Trophoblast cell (in vitro differentiated cells and primary cell): ENCODE data around the gene ERBB3.

Experiments
- DNase-seq, 2 donors: peaks; one replicate each; pipeline ENCODE4 v3.0.0-alpha.2; 2016
- H2AFZ ChIP-seq: 2 replicates; pipeline ENCODE4 v1.6.1; 2013; ENCODE audit warnings: low read length, moderate library complexity, mild to moderate bottlenecking; ENCODE audit not compliant: insufficient read depth, poor library complexity
- H2AK5ac ChIP-seq: 2 replicates; pipeline ENCODE4 v1.6.1; 2013; ENCODE audit warnings: mild to moderate bottlenecking, low read length
- H2BK120ac ChIP-seq: 2 replicates; pipeline ENCODE4 v1.6.1; 2013; ENCODE audit warnings: low read length, mild to moderate bottlenecking, moderate library complexity; ENCODE audit not compliant: insufficient read depth, poor library complexity
- H2BK12ac ChIP-seq: 2 replicates; pipeline ENCODE4 v1.6.1; 2013; ENCODE audit warnings: mild to moderate bottlenecking, low read length, moderate library complexity
- H2BK5ac ChIP-seq: 2 replicates; pipeline ENCODE4 v1.6.1; 2013; ENCODE audit warnings: low read length, low read depth, moderate library complexity, mild to moderate bottlenecking; ENCODE audit not compliant: poor library complexity
- H3K14ac ChIP-seq: 2 replicates; pipeline ENCODE4 v1.6.1; 2013; ENCODE audit warnings: mild to moderate bottlenecking, low read length
- H3K18ac ChIP-seq: 2 replicates; pipeline ENCODE4 v1.6.1; 2013; ENCODE audit warnings: mild to moderate bottlenecking, low read length
- H3K23ac ChIP-seq: 2 replicates; pipeline ENCODE4 v1.6.1; 2013; ENCODE audit warnings: low read length
- H3K27ac ChIP-seq: 2 replicates; pipeline ENCODE4 v1.5.1; 2013; ENCODE audit warnings: low read depth, mild to moderate bottlenecking, inconsistent platforms, low read length, moderate library complexity
- H3K27me3 ChIP-seq: 2 replicates; pipeline ENCODE4 v1.6.1; 2013; ENCODE audit warnings: inconsistent platforms, mild to moderate bottlenecking, low read length, moderate library complexity; ENCODE audit not compliant: insufficient read depth
- H3K36me3 ChIP-seq, 2 experiments: 1 replicate in 1 of 2; 2 replicates in 1 of 2; pipeline ENCODE4 v1.6.1; 2013; ENCODE audit warnings: low read length in 2 of 2, mild to moderate bottlenecking in 2 of 2, moderate library complexity in 1 of 2; ENCODE audit not compliant: insufficient read depth in 2 of 2, control insufficient read depth in 1 of 2
- H3K4ac ChIP-seq: 2 replicates; pipeline ENCODE4 v1.6.1; 2013; ENCODE audit warnings: low read depth, mild to moderate bottlenecking, low read length, moderate library complexity
- H3K4me1 ChIP-seq, 2 experiments: 1 replicate in 1 of 2; 2 replicates in 1 of 2; pipeline ENCODE4 v1.6.1; 2013; ENCODE audit warnings: low read length in 2 of 2, mild to moderate bottlenecking in 2 of 2, moderate library complexity in 1 of 2; ENCODE audit not compliant: insufficient read depth in 2 of 2, control insufficient read depth in 1 of 2
- H3K4me2 ChIP-seq: 2 replicates; pipeline ENCODE4 v1.6.1; 2013; ENCODE audit warnings: inconsistent platforms, mild to moderate bottlenecking, low read length, moderate library complexity
- H3K4me3 ChIP-seq: 2 replicates; pipeline ENCODE4 v1.5.1; 2013; ENCODE audit warnings: mild to moderate bottlenecking, low read depth, low read length, inconsistent platforms
- H3K79me1 ChIP-seq: one replicate; pipeline ENCODE4 v1.6.1; 2013; ENCODE audit warnings: low read length
- H3K79me2 ChIP-seq: 2 replicates; pipeline ENCODE4 v1.6.1; 2013; ENCODE audit warnings: low read length, mild to moderate bottlenecking; ENCODE audit not compliant: control insufficient read depth, insufficient read depth, poor library complexity
- H3K9ac ChIP-seq: 2 replicates; pipeline ENCODE4 v1.6.1; 2013; ENCODE audit warnings: mild to moderate bottlenecking, low read length
- H3K9me3 ChIP-seq: 2 replicates; pipeline ENCODE4 v1.6.1; 2013; ENCODE audit warnings: low read depth, mild to moderate bottlenecking, control low read depth, inconsistent platforms, low read length; ENCODE audit not compliant: insufficient read depth
- H4K12ac ChIP-seq: 2 replicates; pipeline ENCODE4 v1.6.1; 2013; ENCODE audit warnings: low read depth, mild to moderate bottlenecking, low read length, moderate library complexity
- H4K8ac ChIP-seq: 2 replicates; pipeline ENCODE4 v1.6.1; 2013; ENCODE audit warnings: low read depth, mild to moderate bottlenecking, low read length, moderate library complexity
- H4K91ac ChIP-seq: one replicate; pipeline ENCODE4 v1.6.1; 2013; ENCODE audit warnings: low read depth, mild to moderate bottlenecking, low read length, moderate library complexity
- WGBS: extraction: QIAGEN DNeasy Blood & Tissue Kit; methylation state at CpG from one replicate; pipeline ENCODE4 v1.1.7; 2013; ENCODE audit warnings: missing lambda C conversion rate; ENCODE audit not compliant: insufficient read length, insufficient coverage; ENCODE audit errors: extremely low coverage; 5-methylcytosine and 5-hydroxymethylcytosine counted together

ERBB3 gene

GRCh38 chr12:56129942-56130495 is 50.1 kb downstream of the ERBB3 start:
- Histone ChIP-seq H3K4me2 (no peak overlapping the region), H3K79me2 (peaks cover 7% of the 10 kb centered on the region), H3K4me3 (no peak overlapping the region), H2BK120ac (no peak overlapping the region), H3K4me1 (peaks cover 11 to 12% of the 10 kb centered on the region in 2 experiments), H4K8ac (no peak overlapping the region), H3K4ac (no peak overlapping the region), H3K9ac (no peak overlapping the region), H2BK5ac (no peak overlapping the region), H3K36me3 (peaks cover 25 to 38% of the 10 kb centered on the region in 2 experiments), H4K91ac (no peak overlapping the region), H4K12ac (no peak overlapping the region), H3K23ac (no peak overlapping the region), H2AK5ac (no peak overlapping the region), H3K18ac (no peak overlapping the region), H3K27ac (no peak overlapping the region), H3K79me1 (peaks cover 9% of the 10 kb centered on the region), H3K27me3 (no peaks in the 10 kb centered on the region), H3K14ac (no peak overlapping the region), H2BK12ac (no peak overlapping the region), H3K9me3 (no peaks in the 10 kb centered on the region), H2AFZ (no peak overlapping the region)
- peak in 1 of 2 donors; percentile 67 for DNase-seq
- WGBS = no CpG with 5 or more reads among the region's 22 CpGs

- no peak overlapping the region for H2BK12ac ChIP-seq
- H4K91ac ChIP-seq = no peak overlapping the region
- no peak overlapping the region for H3K4me2 ChIP-seq
- no peak overlapping the region for H3K4ac ChIP-seq
- H2AK5ac ChIP-seq = no peak overlapping the region
- H3K79me1 ChIP-seq = peaks cover 9% of the 10 kb centered on the region
- no peaks in the 10 kb centered on the region for H3K27me3 ChIP-seq
- peaks cover 11 to 12% of the 10 kb centered on the region in 2 experiments for H3K4me1 ChIP-seq
- peak; percentile 74 to 87 for DNase-seq
- no peak overlapping the region for H2BK120ac ChIP-seq
- no peak overlapping the region for H3K4me3 ChIP-seq
- peaks cover 7% of the 10 kb centered on the region for H3K79me2 ChIP-seq
- no peak overlapping the region for H3K27ac ChIP-seq
- peaks cover 25 to 38% of the 10 kb centered on the region in 2 experiments for H3K36me3 ChIP-seq
- H4K12ac ChIP-seq = no peak overlapping the region
- no peak overlapping the region for H4K8ac ChIP-seq
- H3K23ac ChIP-seq = no peak overlapping the region
- H3K9me3 ChIP-seq = no peaks in the 10 kb centered on the region
- no peak overlapping the region for H2BK5ac ChIP-seq
- no peak overlapping the region for H3K9ac ChIP-seq
- no peak overlapping the region for H3K14ac ChIP-seq
- H2AFZ ChIP-seq = no peak overlapping the region
- H3K18ac ChIP-seq = no peak overlapping the region
- WGBS = no CpG with 5 or more reads among the region's 4 CpGs
Observed at GRCh38 chr12:56130876-56131275, 50.9 kb downstream of the ERBB3 start.

- peaks cover 4 to 5% of the 10 kb centered on the region in 2 experiments for H3K4me1 ChIP-seq
- H3K9ac ChIP-seq = no peak overlapping the region
- no CpG with 5 or more reads among the region's 6 CpGs for WGBS
- H3K14ac ChIP-seq = no peak overlapping the region
- no peaks in the 10 kb centered on the region for H3K79me1 ChIP-seq
- H2AK5ac ChIP-seq = no peak overlapping the region
- H3K18ac ChIP-seq = no peak overlapping the region
- no peak overlapping the region for H3K4me2 ChIP-seq
- no peak overlapping the region for H3K27ac ChIP-seq
- H3K9me3 ChIP-seq = peaks cover 2% of the 10 kb centered on the region
- H4K91ac ChIP-seq = no peak overlapping the region
- H3K79me2 ChIP-seq = no peaks in the 10 kb centered on the region
- H3K4ac ChIP-seq = no peak overlapping the region
- no peak overlapping the region for H4K12ac ChIP-seq
- DNase-seq = no peak
- H2AFZ ChIP-seq = no peak overlapping the region
- no peak overlapping the region for H3K23ac ChIP-seq
- no peak overlapping the region for H3K4me3 ChIP-seq
- H2BK12ac ChIP-seq = no peak overlapping the region
- no peak overlapping the region for H2BK120ac ChIP-seq
- peaks cover 48 to 66% of the 10 kb centered on the region in 2 experiments for H3K36me3 ChIP-seq
- no peaks in the 10 kb centered on the region for H3K27me3 ChIP-seq
- H4K8ac ChIP-seq = no peak overlapping the region
- no peak overlapping the region for H2BK5ac ChIP-seq
Observed at GRCh38 chr12:56134897-56135296, 54.9 kb downstream of the ERBB3 start.

GRCh38 chr12:56137853-56138571 is 58.0 kb downstream of the ERBB3 start:
- no peak overlapping the region for H4K91ac ChIP-seq
- H2AFZ ChIP-seq = no peak overlapping the region
- H3K4me2 ChIP-seq = no peak overlapping the region
- H3K4ac ChIP-seq = no peak overlapping the region
- no peak overlapping the region for H2BK120ac ChIP-seq
- H3K79me1 ChIP-seq = no peaks in the 10 kb centered on the region
- H3K4me1 ChIP-seq = no peaks in the 10 kb centered on the region
- H2BK12ac ChIP-seq = no peak overlapping the region
- H2BK5ac ChIP-seq = no peak overlapping the region
- peaks cover 45 to 58% of the 10 kb centered on the region in 2 experiments for H3K36me3 ChIP-seq
- WGBS = no CpG with 5 or more reads among the region's 14 CpGs
- H3K23ac ChIP-seq = no peak overlapping the region
- no peaks in the 10 kb centered on the region for H3K79me2 ChIP-seq
- H4K12ac ChIP-seq = no peak overlapping the region
- no peak for DNase-seq
- no peak overlapping the region for H2AK5ac ChIP-seq
- peak overlapping the region; percentile 56 for H3K9ac ChIP-seq
- no peak overlapping the region for H3K18ac ChIP-seq
- H3K9me3 ChIP-seq = peaks cover 2% of the 10 kb centered on the region
- H3K14ac ChIP-seq = no peak overlapping the region
- no peak overlapping the region for H3K27ac ChIP-seq
- H3K4me3 ChIP-seq = no peak overlapping the region
- H4K8ac ChIP-seq = no peak overlapping the region
- H3K27me3 ChIP-seq = no peaks in the 10 kb centered on the region
